Nucleus accumbens (tissue), 56 donors: ENCODE data around the gene FER1L5.

ENCODE experiments used
- DNase-seq, 56 donors: peaks; one replicate each; lab custom pipeline; 2025; lab: John Stamatoyannopoulos, UW

Gene FER1L5

GRCh38 chr2:96669539-96670215 lies 27.1 kb downstream of the FER1L5 start:
- DNase-seq = no peak

GRCh38 chr2:96679848-96680247 lies 37.3 kb downstream of the FER1L5 start:
- DNase-seq = no peak

GRCh38 chr2:96680561-96681141 lies 38.1 kb downstream of the FER1L5 start:
- no peak for DNase-seq

DNA sequence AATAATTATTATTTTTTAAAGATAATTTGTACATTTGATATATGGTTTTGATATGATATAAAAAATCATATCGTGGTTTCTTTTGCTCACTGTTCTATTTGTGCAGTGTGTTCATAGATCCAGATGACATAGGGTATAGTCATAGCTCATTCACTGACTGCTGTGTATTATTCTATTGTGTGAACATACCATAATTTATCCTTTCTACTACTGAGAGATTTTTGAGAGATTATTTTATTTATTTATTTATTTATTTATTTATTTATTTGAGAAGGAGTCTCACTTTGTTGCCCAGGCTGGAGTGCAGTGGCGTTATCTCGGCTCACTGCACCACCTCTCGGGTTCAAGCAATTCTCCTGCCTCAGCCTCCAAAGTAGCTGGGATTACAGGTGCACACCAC lies 39.0 kb downstream of the FER1L5 start:
- DNase-seq = no peak

DNA sequence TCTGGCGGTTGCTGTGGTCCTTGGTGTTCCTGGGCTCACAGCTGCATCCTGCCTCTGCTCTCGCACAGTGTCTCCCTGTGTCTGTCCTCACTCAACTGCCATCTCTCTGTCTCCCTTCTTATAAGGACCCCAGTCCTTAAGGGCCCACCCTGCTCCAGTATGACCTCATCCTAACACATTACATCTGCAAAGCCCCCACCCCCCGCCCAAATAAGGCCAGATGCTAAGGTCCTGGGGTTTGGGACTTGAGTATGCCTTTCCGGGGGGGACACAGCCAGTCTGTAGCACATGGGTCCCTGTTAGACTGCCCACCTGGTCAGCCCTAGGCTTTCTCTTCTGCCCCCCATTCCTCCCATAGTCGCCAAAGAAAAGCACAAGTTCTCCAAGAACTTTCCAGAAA lies 40.7 kb downstream of the FER1L5 start:
- DNase-seq = no peak

GRCh38 chr2:96683972-96684820 lies 41.6 kb downstream of the FER1L5 start:
- no peak for DNase-seq

DNA sequence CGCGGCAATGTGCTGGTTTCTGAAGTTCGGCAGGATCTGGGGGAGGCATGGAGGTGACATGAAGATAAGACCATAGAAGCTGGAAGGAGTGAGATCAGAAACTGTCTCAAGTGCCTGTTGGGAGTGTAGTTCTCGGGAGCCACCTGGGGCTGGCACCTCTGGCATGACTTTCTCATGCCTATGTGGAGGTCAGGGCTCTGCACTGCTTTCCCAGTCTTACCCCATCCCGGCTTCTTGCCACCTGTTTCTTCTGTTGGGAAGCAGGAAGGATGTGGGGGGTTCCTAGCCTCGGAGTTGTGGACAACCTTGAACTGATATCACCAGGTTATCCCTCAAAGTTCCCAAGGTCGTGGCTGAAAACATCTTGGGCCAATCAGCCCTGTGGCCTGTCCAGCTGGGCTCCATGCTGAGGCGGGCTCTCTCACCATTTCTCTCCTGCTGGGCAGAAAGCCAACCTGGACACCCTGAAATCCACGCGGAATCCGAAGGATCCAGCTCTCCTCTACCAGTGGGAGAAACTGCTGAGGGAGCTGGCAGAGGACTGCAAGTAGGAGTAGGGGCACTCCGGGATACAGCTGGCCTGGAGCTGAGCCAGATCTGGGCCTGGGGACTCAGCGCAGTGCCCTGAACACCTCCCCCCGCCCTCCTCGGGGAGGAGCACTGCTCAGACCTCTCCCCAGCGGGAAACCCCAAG lies 42.5 kb downstream of the FER1L5 start:
- no peak for DNase-seq

DNA sequence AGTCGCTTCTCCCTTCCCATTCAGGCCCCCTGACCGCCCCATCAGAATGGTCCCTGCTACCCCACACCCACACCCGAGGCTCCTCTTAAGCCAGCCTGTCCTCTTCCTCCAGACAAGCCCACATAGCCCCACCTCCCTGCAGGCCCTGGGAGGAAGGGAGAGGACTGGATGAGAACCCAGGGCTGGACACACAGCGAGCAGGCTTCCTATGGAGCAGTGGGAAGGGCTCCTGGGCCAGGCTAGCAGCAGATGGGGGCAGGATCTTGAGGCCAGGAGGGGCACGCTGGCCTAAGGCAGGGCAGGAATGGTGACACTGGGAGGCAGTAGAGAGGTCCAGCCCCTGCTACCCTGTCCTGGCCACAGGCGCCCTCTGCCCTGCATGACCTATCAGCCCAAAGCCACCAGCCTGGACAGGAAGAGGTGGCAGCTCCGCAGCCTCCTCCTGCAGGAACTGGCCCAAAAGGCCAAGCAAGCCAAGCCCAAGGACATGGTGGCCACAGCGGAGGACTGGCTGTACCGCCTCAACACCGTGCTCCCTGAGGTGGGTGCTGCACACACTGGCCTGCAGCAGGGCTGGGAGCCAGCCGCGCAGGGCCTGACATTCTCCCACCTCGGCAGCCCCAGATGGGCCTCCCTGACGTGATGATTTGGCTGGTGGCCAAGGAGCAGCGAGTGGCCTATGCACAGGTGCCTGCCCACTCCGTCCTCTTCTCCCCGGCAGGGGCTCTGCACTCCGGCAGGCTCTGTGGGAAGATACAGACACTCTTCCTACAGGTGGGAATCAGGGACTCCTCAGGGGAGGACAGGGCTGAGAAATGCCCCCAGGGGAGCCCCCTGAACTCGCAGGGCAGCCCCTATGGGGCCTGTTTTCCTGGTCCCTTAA lies 43.3 kb downstream of the FER1L5 start:
- DNase-seq = no peak

DNA sequence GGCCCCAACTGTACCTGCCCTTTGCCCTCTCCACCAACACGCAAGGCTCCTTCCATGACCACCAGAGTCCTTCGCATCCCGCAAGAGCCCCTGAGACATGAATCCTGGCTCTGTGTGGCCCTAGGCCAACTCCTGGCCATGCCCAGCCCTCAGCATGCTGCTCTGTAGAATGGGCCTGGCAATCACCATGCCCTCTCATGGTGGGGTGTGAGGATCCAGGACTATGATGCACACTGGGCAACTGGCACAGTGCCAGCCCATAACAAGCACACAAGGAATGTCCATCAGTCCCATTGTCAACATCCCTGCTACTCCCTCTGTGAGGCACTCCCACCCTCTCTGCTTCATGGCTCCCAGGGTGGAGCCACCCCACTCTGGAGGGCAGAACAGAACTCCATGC lies 44.7 kb downstream of the FER1L5 start:
- DNase-seq = peak in 1 of 56 donors; percentile 14

- no peak for DNase-seq
These were observed 45.4 kb downstream of the FER1L5 start for GRCh38 chr2:96687711-96688640.

DNA sequence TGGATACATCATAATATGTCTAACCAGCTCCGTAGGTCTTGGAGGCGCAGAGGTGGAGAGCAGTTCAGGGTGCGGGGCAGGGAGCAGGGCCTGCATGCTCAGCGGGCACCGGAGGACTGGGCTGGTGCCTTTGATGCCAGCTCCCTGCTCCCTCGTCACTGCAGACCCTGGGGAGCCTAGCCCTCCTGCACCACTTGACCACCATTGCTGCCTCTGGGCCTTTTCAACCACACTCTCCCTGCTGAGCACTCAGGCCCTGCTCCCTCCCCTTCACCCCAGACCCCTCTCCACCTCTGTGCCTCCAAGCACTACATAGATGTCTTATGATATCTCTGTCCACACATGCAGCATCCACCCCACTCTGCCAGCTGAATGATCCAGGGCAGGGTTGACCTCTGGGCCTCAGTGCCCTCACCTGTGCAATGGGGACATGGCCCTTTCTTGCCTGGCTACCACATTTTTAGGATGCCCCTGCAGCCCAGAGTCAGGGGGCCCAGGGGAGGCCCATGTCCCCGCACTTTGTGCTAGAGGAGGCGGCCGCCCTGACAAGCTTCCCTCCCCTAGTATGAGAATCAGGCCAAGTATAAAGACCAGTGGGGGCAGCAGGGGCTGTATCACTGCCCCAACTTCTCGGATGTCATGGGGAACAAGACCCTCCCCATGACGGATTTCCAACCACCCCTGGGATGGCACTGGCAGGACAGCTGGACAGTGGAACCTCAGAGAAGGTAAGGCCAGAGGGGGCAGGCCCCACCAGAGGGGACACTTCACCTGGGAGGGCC lies 46.3 kb downstream of the FER1L5 start:
- no peak for DNase-seq

DNA sequence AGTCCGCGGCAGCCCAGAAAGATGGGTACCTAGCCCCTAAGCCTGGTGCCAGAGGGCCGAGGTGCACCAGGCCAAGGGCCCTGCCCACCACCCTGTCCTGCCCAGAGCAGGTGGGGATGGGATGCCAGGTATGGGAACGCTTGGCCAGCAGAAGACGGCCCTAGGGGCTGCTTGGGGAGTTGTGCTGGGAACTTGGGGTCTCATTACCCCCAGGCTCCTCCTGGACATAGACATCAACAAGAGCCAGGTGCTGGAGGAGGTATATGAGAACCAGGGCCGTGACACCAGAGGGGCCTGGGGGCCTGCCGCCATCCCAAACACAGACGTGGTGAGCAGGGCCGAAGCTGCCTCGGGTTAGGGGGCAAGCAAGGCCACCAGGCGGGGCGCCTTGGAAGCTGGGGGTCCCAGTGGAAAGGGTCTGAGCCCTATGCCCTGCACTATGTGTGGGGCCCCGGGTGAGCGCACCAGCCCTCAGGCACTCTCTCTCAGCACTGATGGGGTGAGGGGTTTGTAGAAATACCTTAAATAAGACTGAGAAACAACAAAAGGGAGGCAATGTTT lies 46.9 kb downstream of the FER1L5 start:
- no peak for DNase-seq

GRCh38 chr2:96690306-96691021 lies 47.9 kb downstream of the FER1L5 start:
- no peak for DNase-seq

- DNase-seq = no peak
These were observed 48.6 kb downstream of the FER1L5 start for GRCh38 chr2:96691022-96691612.

- DNase-seq = no peak
These were observed 49.8 kb downstream of the FER1L5 start for GRCh38 chr2:96692094-96692971.
